ENCODE results near the gene MAMDC2.

Gene MAMDC2

DNA sequence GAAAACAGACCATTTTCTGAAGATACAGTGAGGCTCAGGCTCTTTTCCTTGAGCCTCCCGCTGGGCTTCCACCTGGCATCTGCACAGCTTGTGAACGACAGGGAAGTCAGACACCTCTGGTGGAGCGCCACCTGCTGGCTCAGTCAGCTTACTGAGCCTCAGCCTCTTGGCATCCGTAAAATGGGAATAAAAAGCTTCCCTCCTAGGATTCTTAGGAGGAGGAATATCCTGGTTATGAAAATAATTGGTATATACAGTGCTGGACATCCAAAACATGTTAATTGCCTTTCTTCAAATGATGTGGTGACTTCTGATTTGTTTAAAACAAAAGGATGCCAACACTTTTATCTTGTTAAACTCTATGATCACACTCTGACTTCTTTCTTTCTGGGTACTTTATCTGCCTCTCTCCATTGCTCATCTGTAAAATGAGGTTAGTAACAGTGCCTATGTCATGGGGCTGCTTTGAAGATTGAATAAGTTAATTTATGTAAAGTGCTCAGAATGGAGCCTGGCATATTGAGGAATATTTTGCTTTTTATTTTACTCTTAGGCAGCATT lies 67.5 kb downstream of the MAMDC2 start:
- DNase-seq, result peak; percentile 31

DNA sequence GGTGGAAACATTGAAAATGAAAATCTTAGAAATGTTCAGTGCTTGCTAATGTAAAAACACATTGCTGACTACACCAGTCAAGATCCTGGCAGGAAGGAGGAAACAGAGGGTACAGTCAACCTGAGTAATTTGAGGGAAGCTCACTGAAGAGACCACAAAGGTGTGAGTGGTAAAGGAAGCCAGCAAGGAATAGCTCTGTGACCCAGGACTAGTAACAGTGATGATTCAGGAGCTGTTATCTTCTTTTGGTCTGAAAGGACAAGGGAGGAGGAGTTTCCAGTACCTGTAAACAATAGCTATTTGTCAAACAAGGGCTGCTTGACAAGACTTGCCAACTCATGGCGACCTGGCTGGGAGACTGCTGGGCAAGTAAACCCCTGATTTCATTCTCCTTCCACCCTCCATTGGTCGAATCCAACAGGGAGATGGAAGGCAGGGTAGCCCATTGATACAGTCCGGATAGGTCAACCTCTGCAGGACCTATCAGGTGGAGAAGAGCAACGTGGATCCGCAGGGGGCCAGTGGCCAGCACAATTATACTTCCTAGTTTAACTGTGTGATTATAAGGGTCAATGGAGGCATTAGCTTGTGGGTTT lies 68.1 kb downstream of the MAMDC2 start:
- no peak for DNase-seq

DNA sequence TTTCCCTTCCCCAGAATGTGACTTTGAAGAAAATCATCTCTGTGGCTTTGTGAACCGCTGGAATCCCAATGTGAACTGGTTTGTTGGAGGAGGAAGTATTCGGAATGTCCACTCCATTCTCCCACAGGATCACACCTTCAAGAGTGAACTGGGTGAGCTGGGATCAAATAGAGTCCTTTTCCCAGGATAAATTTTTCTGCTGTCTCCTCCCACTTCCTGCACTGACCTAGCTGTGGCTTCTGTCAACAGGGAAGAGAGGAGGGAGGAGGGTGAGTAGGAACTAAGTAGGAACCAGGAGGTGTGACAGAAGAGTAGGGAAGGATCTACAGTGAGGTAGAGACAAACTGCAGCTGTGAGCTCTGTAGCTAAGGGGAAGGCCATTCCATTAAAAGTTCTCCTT lies 69.3 kb downstream of the MAMDC2 start:
- DNase-seq, result no peak

DNA sequence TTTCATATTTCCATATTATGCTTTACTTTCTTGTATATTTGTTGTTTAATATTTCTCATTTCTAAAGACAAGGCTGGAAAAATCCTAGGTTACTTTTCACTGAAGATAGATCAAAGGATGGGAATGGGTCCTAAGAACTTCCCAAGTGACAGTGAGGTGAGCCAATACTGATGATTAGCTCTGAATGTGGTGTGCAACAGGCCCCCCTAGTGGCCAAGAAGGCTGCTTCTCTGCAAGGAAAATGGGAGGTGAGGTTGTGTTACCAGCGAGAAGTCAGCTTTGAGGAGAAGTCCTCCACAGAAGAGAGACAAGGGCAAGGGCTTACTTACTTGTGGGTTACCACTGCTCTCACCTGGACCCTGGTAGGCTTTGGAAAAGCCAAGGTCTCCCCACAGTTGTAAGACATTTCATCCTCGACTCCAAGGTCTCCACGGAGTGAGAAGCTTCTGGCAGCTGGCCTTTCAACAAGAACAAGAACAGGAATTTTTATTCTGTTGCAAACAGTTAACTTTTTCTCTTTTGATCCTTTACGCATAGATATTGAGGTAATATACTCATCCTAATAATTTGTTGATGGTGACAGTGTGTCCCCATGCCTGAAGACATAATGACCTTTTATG lies 69.9 kb downstream of the MAMDC2 start:
- no peak for DNase-seq

DNA sequence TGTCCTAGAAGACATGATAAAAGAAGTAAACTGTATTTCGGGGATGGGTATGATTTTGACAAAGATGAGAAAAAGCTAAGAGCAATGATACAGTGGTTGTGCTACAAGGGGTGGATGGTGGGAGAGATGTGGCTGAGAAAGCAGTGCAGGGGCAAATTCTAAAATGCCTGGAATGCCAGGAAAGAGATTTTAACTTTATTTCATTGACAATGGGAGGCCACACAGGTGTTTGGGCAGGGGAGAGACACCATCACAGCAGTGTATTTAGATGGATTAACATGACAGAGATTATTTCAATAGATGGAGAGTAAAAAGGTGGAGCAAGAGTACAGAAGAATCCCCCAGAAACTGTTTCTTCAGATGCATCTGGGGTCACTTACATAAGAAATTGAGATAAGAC lies 71.2 kb downstream of the MAMDC2 start:
- no peak for DNase-seq

DNA sequence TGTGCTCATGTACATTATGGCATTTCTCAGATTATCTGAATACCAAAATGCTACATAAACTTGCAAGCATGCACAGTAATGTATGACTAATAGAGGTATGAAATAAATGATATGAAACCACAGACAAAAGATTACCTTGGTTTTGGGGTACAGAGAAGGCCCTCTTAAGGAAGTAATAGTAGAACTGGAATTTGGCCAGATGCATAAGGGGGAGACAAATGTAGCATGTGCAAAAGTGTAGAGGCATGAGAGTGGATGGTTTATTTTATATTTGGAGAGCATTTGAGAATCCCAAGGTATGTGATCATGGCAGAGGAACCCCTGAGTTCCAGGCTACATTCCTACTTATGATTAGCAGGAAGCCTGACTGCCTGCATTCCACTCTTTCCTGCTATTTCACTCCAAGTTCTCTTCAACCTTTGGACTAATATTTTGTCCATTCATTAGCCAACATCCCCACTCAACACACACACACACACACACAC lies 74.2 kb downstream of the MAMDC2 start:
- no peak for DNase-seq

DNA sequence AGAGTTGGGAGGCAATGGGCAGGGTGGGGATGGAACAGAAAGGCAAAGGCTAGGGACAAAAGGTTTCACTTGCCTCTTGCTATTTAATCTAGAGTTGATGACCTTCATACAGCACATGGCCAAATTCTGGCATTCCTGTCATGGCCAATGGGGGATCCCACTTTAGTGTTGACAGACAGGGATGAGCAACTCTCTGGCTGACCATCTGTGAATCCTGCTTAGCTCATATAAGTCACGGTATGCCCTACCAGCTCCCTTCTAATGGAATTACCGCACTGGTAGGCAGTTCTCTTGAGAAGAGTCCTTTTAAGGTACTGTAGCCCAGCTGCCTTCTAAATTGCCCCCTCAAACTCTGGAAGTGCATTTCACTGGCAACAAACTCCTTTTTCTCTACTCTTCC lies 76.1 kb downstream of the MAMDC2 start:
- DNase-seq, result no peak

DNA sequence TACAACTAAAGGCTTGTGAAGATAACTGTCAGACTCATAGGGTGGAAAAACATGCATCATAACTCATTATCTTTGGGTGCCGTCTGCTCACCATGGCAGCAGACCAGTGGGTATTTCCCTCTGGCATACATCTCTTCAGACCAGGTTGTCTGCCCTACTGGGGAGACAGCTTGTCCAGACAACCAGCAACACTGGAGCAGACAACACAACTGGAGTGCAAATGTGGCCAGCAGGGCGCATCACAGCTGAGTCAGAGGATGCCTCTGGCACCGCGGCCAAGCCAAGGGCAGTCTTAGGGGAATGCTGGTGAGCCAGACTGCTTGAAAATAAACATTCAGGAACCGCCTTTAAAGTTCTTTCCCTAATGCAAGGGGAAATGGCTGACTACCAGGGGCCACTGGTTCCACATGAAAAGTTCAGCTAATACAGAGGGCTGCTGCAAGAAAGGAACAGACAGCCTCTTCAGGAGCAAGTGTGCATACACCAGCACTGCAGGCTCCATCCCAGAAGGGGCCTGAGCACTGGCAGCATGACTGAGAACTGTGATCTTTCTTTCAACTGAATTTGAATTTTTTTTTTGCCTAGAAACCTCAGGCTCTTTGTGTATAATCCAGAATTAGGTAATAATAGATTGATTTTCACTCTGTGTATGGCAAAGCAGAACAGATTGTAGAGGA lies 77.3 kb downstream of the MAMDC2 start:
- no peak for DNase-seq

DNA sequence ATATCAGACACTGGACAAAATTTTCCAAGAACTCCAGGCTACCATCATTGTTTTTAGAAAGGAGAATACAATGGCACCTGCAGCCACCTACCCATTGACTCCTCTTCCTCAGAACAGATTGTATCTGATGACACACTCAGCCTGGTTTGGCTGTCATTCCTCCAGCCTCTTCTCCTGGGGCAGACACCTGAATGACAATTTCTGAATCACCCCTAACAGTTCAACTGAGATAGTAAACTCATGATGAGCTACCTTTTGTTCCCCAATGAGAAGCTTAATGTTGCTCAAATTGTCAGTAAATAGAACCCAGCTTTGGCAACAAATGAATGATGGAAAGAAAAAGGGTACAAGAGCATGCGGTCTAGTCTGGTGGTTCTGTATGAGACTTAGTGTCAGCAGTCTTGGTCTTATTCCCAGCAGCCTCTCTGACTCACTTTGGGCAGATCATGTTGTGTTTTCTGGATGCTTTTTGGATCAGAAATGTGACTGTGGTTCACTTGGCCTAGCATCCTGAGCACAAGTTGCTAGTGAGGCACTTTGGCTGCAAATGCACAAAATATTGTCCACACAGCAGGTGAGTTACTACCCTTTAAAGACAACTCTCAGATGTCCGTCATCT lies 78.3 kb downstream of the MAMDC2 start:
- no peak for DNase-seq

DNA sequence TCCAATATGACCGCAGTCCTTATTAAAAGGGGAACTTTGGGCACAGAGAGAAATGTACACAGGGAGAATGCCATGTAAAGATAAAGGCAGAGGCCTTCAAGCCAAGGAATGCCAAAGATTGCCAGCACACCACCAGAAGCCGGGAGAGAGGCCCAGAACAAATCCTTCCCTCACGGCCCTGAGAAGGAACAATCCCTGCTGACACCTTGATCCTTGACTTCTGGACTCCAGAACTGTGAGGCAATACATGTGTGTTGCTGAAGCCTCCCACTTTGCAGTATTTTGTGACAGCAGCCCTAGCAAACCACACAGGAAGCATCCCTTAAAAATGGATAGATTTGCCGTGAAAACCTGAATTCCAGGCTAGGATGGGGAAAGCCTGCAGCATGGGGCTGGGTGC lies 80.0 kb downstream of the MAMDC2 start:
- no peak for DNase-seq

DNA sequence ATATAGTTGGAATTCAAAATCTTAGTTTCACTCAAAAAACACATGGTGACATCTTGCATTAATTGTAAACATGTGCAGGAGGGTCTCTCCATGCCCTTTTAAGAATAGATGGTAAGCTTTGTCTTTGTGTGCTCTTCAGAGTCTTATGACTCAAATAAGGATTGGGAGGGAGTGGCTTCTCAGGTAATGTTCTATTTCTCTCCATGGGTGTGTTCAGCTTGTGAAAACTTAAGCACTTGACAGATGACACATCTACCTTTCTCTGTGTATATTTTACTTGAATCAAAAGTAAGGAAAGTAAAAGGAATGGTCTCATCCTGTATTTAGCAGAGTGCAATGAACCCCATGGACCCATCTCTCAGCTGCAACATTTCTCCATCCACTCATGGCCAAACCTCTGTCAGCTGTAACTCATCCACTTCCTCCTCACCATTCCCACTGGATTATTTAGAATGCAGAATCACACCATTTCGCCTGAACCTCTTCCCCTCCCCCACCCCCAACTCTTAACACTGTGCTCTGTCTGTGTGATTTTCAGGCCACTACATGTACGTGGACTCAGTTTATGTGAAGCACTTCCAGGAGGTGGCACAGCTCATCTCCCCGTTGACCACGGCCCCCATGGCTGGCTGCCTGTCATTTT lies 82.1 kb downstream of the MAMDC2 start:
- DNase-seq, result no peak

DNA sequence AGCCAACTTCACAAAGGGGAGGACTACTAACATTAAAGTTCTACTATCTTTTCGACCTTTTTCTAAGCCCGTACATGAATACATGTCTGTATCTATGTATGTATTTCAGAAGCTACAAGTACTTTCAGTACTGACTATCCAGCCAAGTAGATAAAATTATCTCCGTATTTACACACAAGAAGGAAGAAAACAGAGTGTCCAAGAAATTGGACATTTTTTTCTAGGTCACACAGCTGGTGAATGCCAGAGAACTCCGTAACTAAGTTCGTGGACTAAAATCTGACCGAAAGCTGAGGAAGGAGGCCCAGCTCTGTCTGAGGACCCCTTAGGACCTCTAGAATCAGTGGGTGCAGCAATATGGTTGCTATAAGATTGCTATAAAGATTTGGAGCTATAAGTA lies 83.4 kb downstream of the MAMDC2 start:
- no peak for DNase-seq

DNA sequence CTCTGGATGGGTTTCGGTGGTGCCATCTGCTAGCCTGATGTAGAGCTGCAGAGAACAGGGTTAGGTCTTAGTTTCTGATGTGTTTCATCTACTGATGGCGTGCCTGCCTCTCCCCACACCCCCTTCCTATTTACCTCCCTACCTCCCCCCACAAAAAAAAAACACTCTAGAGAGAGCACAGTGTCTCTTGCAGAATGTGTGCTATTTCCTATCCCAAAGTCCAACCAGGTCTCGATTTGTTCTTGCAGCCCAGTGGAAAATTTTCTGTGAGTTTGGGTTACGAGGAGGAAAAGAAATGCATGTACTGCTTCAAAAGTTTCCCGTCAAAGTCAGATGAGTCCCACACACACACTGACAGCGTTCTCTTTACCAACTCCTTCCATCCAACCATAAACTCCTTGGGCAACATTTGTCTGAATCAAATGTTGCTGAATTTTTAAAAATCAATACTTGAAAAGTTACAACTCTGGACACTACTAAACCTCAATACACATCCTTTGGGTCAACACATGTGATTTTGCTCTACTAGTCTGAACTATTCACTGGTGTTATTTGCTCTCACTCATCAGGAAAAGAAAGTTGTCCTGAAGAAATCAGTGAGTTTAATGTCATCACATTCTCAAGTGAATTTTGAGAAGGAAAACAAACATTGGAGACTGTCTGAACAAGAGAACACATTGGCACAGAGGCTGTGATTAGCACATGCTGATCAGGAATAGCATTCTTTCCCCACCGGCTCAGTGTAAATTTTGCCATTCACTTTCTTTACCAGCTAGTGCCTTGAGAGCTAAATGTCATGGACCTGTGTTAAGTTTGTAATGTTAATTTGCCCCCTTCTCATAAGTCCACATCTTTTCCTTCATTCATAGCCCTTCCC lies 84.1 kb downstream of the MAMDC2 start:
- DNase-seq, result no peak

DNA sequence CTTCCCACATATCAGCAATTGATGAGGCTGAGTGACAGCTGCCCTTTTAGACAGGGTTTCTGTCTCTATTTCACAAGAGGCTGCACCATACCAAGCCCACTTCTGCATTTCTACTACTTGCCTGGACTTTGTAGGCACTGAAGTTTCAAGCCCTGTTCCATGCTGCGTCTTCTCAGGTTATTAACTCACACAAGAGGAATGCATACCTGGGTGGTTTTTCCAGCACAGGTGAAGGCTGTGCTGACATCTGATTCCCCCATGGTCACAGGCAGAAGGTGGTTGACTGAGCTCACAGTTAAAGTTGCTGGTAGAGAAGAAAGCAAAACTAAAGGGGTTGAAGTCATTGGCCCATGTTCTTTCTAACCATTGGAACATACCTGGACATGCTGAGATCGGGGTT lies 86.6 kb downstream of the MAMDC2 start:
- DNase-seq, result no peak

DNA sequence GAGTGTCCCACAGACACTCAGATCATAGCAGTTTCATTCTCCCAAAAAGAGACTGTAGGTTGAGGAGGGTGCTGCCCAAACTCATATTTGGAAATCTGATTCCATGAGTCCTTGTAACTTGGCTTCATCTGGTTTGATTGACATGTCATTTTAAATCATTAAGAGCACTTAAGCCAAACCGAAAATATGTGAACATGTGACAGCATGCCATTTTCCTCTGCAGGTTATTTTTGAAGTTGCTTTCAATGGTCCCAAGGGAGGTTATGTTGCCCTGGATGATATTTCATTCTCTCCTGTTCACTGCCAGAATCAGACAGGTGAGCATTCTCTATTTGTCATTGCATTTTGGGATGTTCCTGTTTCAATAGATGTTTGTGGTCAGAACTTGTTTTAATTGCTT lies 87.6 kb downstream of the MAMDC2 start:
- DNase-seq, result no peak

DNA sequence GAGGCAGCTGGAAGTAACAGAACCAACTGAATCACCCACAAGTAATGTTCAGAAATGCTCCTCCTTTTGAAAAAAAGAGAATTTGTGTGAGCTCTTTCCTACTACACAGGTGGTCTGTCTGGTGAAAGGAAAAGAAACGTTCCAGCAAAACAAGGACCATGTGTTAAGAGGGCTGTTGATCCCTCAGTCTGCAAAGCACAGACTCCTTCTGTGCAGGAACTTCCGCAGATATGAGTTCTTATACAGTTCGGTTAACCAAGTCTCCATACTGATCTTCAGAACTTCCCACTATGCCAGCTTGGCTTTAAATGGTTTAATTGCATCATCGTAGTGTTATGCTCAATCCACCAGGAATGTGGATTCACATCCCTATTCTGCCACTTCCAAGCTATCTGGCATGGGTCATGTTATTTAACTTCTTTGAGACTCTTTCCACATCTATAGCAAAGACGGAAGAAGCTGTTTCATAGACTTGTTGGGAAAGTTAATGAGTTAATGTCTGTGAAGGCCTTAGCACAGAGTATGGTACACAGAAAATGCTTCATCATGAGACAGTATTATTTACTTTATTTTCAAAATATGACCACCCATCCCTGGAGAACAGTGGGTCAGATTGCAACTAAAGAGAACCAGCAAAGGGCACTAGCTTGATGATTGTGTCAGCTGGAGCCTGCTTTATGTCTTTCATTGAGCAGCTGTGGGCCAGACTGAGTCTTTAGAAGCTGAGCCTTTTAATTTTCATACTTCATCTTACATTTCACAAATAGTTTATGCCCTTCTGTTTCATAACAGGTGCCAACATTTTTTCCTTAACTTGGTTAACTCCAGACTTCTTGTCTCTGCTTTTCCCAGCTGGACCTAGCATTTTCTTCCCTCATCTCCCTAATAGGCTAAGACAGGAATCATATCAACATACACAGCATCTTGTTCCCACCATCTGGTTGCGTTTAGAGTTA lies 89.9 kb downstream of the MAMDC2 start:
- DNase-seq, result no peak

DNA sequence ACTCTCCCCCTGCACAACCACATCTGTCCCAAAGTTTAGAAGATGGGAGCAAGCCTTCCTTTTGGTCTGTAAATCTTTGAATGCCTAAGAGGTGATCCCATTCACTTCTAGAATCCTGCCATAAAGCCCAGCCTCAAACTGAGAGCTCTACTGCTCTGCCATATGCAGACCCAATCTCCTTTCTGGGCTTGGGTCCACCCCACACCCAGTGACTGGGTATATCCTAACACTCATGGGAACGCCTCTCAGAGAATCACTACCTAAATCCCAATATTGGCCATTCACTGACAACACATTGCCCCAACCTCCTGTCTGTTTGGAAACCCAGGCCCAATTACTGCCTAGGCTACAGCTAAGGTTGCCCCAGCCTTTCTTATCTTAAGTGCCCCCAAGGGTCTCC lies 90.7 kb downstream of the MAMDC2 start:
- DNase-seq, result no peak

DNA sequence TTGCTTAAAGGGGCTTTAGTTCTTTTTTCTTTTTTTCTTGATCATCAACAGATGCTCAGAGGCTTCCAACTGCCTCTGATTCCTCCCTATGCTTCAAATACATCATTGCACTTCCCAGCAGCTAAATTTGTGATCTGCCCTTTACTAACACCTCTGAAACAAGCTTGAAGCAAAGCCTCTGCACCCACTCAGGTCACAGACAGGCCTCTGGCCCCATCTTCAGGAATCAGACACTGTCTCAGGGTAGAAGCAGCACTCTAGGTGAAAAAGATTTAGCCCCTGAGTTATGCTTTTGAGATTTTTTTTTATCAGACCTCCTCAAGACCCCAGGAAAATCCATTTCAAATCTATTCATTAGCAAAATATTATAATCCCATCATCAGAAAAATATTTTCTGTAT lies 91.5 kb downstream of the MAMDC2 start:
- DNase-seq, result no peak

DNA sequence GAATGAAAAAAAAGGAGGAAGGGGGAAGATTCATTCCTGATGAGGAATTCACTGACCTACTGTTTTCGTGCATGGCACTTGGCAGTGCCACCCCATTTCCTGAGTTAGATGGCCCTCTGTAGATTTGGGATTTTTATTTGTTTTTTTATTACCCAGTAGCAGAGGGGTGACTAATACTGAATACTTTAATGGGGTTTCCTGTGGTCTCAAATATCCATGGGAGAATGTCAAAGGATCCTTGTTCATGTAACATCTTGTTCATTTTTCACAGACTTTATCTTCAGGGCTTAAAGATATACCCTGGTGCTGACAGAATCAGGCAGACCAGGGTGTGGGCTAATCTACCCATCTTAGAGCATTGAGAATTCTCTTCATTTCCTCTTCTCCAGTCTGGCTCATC lies 93.0 kb downstream of the MAMDC2 start:
- DNase-seq, result no peak

DNA sequence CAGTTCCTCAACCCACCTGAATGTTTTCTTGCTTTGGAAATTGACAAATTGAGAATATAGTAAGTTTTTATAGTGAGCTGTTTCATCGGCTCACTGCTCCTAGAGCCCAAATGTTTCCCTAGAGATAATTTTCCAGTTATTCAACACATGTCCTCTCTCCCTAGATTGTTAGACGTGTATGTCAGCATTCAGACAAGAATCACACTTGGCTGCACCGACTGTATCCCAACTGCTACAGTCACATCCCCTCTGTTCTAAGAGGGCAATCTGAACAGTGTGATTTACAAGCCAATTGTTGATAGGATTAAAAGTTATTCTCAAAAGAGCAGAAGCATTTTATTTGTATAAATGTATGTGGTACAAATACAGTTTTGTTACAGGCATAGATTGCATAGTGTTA lies 93.9 kb downstream of the MAMDC2 start:
- no peak for DNase-seq

DNA sequence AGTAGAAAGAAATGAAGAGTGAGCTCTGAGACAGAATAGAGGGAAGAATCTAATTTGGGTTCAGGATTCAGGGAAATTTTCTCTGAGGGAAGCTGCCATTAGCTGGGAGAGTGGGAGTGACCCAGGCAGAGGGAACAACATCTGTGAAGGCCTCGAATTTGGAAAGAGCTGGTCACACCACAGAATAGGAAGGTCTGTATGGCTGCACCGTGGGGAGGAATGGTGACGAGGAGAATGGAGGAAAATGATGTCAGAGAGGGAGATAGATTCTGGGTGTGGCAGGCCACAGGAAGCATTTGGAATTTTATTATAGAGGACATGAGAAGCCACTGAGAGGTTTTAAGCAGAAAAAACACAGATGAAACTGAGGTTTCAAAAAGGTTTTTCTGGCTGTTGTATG lies 98.5 kb downstream of the MAMDC2 start:
- DNase-seq, result no peak
